Astrocyte (in vitro differentiated cells and primary cell): ENCODE results near the gene LAG3.

Source experiments
- CTCF ChIP-seq: IDR thresholded peaks from 2 replicates; pipeline ENCODE4 v1.5.1; 2011; ENCODE audit warnings: low read depth, mild to moderate bottlenecking, inconsistent platforms, low read length, moderate library complexity; ENCODE audit not compliant: insufficient read depth
- EZH2 ChIP-seq: IDR thresholded peaks from 2 replicates; pipeline ENCODE4 v1.6.1; 2012; ENCODE audit warnings: mild to moderate bottlenecking, low read length, inconsistent platforms; ENCODE audit not compliant: insufficient read depth

- TF ChIP-seq CTCF, result no peak
- no peak for TF ChIP-seq EZH2
Observed at GRCh38 chr12:6819106-6820030, 47.0 kb downstream of the LAG3 start.
